EH (cell line): ENCODE measurements around the gene BDKRB1.
A peak's percentile ranks its signal among the peaks of the same experiment; 100 is the strongest.

Source experiments
- DNase-seq: peaks from one replicate; pipeline ENCODE4 v3.0.0-alpha.2; 2015; ENCODE audit warnings: low read depth

BDKRB1 gene

DNA sequence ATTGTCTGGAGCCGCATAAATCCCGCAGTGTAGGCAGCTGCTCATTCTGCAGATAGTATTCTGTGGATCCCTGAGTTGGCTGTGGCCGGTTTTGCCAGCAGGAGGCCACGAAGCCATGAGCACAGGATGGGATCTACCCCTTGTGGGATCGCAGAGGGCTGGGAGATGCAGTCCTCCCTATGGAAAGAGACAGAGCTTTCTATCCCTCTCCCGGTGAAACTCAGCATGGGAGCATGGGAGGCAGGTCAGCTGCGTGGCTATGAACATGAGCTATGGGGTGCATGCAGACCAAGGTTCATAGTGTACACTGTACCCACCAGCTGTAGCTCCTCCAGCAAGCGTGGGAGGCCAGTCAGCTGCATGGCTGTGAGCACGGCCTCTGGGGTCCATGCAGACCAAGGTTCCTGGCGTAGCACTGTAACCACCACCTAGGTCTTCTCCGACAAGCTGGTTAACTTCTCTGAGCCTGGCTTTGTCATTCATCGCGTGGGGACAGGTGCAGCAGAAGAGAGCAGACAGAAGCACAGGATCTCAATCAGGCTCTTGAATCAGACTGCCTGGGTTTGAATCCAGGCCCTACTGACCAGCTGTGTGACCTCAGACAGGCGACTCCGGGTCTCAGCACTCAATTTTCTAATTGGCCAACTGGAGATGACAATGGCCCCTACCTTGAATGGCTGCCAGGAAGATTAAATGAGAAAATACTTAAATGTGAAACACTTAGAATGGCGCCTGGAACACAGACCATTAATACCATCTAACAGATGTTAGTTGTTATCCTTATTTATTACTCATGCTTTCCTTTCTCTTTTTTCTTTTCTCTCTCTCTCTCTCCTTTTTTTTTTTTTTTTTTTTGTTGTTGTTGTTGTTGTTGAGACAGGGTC lies 6.0 kb downstream of the BDKRB1 start:
- DNase-seq = no peak

GRCh38 chr14:96263347-96264199 lies 7.6 kb downstream of the BDKRB1 start:
- DNase-seq = no peak

GRCh38 chr14:96264200-96264553 lies 8.2 kb downstream of the BDKRB1 start:
- DNase-seq = no peak

DNA sequence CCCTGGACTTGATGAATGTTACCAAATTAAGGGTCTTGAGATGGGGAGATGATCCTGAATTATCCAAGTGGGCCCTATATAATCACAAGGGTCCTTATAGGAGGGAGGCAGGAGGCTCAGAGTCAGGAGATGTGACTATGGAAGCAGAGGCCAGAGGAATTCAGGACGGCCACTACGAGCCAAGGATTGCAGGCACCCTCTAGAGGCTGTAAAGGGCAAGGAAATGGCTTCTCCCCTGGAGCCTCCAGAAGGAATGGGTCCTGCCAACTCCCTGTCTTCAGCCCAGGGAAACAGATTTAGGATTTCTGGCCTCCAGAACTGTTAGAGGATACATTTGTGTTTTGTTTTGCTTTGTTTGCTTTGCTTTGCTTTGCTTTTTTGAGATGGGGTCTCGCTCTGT lies 8.8 kb downstream of the BDKRB1 start:
- peak; percentile 71 for DNase-seq

DNA sequence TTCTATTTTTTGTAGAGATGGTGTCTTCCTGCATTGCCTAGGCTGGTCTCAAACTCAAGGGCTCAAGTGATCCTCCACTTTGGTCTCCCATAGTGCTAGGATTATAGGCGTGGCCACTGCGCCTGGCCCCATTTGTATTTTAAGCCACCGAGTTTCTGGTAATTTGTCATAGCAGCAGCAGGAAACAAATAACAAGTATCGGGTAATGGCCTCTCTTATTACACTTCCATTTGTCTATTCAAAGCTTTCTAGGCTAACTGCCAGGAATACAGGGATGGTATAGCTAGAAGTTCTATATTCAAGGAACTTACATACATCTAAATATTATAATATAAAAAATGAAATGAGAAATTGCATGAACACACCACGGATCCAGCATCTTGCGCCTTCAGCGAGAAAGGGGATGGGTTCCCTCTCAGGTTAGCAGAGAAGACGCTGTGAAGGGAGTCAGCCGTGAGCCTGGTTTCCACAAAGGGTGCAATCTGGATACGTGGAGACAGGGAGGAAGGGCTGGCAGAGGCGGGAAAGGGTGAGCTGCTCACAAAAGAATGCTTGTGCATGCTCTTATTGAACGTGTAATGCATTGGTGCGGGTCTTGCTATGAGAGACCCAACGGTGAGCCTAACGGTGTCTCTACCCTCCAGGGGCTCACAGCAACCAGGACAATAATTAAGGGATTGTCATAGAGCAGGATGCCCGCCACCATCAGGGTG lies 9.5 kb downstream of the BDKRB1 start:
- no peak for DNase-seq

DNA sequence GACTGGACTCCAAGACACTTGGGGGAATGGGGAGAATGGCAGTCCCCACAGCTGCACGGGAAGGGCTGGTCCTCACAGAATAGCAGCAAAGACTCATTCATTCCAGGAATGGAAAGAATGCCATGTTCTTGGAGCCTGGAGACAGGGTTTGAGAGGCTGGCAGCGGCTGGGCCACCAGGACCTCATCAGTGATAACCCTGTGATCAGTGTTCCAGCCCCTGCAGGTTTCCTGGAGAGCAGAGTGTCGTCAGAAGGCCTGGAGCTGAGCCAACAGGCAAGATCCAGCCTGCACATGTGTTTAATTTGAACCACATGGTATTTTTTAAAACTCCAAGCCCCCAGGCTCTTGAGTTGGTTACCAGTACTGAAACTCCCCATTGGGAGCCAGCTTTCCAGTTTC lies 11.3 kb downstream of the BDKRB1 start:
- peak; percentile 91 for DNase-seq

GRCh38 chr14:96267916-96268315 lies 11.9 kb downstream of the BDKRB1 start:
- peak; percentile 52 for DNase-seq

- peak; percentile 95 for DNase-seq
These were observed 12.7 kb downstream of the BDKRB1 start for GRCh38 chr14:96268431-96269358.

DNA sequence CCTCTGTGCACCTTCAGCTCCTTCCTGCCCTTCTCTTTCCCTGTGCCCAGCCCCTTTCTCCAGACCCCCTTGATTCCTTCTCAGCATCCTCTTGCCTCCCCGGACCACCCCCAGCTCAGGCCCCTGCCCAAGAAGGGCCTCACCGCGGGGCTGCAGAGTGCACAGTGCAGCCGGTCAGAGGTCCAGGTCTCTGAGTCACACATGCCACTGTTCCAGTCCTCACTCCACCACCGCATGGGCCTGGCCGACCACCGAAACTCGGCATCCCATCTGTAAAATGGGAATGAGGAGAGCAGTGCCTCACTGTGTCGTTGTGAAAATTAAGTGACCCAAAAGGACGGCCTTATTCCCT lies 13.3 kb downstream of the BDKRB1 start:
- no peak for DNase-seq

DNA sequence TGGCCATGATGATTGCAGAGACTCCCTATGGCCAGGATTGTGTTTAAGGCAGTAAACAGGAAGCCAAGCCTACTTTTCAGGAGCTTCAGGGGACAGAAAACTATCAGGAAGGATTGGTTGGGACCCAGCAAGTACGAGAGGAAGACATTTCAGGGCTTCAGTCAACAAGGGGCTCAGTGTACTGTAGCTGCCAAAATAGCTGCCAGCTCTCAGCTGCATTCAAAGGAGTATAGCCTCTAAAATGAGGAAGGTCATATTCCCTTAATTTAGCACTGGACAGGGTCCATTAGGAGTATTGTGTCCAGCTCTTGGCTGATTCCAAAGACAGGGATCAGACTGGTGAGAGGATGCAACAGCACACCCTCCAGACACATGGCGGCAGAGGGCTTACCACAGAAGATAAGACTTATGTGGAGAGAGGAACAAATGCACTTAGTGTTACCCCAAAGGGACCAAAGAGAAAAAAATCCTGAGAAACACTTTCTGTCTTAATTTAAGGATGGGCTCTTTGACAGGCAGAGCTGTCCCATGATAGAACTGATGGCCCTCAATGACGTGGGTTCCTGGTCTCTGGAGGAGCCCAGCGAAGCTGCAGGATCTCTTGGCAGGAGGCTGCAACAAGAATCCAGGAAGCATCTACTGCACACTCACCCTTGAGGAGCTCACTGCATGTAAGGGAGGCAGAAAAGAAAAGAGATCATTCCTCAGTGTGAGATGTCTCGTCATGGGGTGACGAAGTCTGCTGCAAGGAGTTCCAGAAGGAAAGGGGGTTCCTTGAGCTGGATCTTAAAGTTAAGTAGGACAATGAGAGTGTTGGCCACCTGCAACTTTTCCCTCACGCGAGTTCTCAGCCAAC lies 14.8 kb downstream of the BDKRB1 start:
- no peak for DNase-seq

DNA sequence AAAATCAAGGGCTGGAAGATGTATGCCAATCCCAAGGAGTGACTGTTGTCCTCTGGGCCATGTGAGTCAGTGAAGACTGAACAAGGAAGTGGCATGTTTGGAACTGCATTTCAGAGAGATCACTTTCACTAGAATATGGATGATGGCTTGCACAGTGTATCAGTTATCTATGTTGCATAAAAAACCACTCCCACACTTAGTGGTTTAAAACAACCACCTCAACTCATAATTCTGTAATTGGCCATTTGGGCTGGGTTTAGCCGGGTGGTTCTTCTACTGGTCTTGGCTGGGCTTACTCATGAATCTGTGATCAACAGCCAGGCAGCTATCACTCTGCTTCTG lies 15.4 kb downstream of the BDKRB1 start:
- DNase-seq = no peak

DNA sequence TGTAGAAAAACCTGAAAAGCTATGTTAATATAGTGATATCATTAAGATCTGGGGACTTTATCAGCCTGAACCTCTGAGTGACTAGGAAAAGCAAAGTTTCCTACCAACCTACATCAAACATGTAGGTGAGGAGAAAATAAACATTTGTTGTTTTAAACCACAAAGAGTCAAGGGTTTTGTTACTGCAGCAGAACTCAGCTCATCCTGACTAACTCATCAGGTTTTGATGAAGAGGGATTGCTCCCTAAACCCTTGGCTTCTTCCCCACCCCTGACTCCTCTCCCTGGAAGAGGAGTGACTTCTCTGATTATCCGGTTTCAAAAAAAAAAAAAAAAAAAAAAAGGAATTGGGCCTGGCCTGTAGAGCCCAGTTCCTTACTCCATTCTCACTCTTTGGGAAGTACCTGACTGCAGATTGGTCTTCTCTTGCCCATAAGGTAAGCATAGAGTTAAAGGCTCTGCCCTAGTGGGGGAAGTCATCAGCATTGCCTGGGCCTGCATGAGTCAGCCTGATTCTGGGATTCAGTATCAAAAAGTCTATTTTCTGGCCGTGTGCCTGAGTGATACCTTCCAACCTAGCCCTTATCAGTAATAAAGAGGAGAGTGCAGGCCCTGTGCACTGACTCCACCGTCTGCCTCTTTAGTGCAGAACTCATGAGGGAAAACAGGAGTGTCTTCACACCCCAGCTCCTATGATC lies 16.9 kb downstream of the BDKRB1 start:
- DNase-seq = peak; percentile 40

DNA sequence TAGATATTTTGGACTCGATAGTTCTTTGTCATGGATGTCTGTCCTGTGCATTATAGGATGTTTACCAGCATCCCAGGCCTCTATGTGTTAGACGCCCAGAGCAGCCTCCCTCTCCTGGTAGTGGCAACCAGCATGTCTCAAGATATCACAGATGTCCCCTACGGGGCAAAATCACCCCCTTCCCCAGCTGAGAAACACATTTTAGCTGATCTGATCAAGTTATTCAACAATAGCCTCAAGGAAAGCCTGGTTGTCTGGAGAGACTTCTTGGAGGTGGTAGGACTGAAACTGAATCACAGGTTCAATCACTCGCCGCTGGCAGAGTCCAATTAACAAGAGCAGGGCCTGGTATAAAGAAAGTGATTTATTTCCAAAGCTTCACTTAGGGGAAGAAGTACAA lies 17.6 kb downstream of the BDKRB1 start:
- DNase-seq = no peak

DNA sequence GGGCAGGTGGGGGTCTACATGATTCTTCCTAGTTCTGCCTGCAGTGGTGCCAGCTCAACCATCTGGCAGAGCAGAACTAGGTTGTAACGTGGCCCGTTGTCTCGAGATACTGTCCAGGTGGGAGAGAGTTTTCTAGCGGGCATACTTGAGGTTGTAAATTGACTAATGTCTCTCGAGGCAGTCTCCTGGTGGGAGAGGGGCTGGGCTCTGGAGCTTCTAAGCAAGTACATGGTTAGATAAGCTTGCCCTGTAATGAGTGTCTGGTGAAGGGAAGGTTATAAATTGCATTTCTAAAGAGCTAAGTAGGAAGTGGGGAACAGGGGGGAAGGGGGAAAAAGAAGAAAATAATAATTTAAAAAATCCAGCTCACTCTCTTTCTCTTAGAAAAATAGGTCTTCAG lies 18.1 kb downstream of the BDKRB1 start:
- DNase-seq = no peak

GRCh38 chr14:96274543-96274942 lies 18.5 kb downstream of the BDKRB1 start:
- DNase-seq = peak; percentile 89

DNA sequence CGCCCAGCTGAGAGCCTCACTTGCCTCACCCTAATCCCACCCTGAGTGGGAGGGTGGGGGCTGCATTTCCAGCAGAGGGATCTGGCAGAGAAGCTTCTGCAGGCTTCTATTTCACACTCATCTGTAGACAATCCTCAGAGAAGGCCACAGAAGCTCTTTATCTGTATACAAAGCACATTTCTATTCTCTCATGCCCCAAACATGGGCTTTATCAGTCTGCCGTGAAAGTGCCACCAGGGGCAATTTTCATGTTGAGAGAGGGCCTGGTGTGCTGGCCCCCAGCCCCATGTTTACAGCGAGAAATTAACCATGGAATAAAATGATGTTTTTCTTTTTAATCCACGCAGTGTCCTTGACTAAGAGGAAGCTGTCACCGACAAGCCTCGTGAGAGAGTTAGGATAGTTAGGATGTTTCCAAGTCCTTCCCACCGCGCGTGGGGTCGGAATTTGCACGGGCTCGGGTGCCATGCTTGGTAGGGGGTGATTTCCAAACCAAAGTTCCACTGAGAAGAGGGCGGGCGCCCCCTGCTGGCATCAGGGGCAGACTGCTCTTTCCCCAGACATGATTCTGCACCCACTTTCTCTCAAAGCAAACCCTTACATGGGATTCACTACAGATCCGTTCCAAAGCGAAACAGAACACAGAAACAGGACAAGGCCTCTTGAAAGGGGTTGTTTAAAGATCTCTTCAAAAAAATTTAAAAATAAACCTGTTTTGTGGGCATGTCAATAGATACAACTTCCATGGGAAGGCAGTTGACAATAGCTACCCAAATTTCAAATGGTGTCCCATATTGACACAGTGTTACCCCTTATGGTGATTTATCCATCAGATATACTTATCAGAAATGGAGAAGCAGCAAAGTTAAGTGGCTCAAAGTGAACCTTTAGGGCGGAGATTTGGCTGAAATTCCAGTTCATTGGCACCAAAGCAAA lies 19.4 kb downstream of the BDKRB1 start:
- peak; percentile 82 for DNase-seq

DNA sequence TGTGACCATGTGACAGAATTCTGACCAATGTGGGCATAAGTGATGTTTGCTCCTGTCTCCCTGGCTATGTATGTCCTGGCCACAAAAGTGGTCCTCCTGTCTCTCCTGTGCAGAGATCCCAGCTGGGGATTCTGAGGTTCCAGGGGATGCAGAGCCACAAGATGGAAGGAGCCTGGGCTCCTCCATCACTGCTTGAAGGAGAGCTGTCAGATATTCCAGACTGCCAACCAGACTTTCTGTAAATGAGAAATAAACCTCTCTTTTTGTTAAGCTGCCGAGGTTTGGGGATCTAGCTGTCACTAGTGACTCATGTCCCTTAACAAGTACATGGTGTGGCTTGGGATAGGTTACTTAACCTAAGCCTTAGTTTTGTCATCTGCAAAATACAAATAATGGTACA lies 21.9 kb downstream of the BDKRB1 start:
- DNase-seq = no peak

DNA sequence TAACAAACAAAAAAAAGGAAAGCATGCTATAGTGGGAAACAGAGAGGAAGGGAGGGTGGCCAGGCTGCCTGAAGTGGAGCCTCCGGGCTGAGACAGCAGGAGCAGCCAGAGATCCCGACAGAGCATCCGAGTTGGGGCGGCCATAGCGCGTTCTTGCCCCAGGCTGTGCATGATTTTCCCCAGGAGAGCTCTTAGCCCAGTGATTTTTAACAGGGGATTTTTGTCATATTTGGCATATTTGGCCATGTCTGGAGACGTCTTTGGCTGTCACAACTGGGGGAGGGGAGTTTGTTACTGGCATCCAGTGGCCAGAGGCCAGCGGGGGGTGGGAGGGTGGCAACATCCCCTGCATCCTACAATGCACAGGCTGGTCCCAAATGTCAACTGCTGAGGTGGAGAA lies 23.6 kb downstream of the BDKRB1 start:
- peak; percentile 78 for DNase-seq

DNA sequence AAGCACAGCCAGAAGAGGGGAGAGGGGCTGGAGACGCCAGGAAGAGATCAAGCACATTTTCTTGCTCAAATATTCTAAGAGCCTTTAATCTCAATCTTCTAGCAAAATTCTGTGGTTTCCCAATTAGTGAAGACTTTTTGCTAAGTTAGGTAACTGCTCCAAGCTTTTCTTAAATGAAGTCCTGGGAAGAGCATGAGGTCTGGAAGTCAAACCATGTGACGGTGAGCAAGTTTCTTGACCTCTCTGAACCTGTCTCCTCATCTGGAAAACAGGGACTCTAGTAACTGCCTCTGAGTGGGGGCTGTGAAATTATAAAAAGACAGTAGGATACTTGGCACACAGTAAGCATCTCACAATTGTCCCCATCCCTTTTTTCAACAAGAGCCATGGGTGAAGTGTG lies 24.1 kb downstream of the BDKRB1 start:
- DNase-seq = peak; percentile 44
